ENCODE measurements around the gene MMP7. TPM values are rescaled to one million over a fixed set of nuclear protein-coding genes. Genes with fewer than 3 reads are reported as not detected.

The MMP7 gene
- total and polyA plus RNA-seq, 2 of the 4 experiments (the other 2 are of a cell fraction) = not detected

DNA sequence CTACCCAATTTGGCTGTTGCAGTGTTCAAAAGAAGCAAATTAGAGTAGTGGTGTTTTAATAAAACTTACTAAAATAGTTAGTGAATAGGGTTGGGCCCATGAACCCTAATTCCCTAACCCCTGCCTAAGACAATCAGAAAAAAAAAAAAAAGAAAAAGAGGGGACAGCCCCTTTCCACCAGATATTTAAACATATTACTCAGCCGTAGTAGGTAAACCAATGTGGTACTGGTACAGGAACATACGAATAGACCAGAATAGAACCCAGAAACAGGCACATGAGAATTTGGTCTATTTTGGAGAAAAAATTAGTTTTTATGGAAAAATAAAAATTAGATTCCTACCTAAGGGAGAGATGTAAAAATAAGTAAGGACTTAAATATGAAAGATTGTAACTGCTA, 38.6 kb downstream of the MMP7 start:
- H4K5ac ChIP-seq (ENCODE audit: low read depth, low read length) = no peak overlapping the region
- ATAC-seq (ENCODE audit: low read depth) (no peak), DNase-seq (no peak)
- H2AK9ac ChIP-seq (replicated peaks; ENCODE audit: low read depth, low read length, poor library complexity) = no peak overlapping the region
- intact Hi-C loops (cut with micrococcal nuclease) = no loop called here
- H2BK15ac ChIP-seq (ENCODE audit: low read depth, low read length) = no peak overlapping the region
- H3K56ac ChIP-seq (ENCODE audit: extremely low read depth, insufficient read depth, low read length) = no peak overlapping the region
- H4K20me1 ChIP-seq (ENCODE audit: insufficient read depth, low read length) = no peaks in the 10 kb centered on the region
- H3K14ac ChIP-seq (replicated peaks; ENCODE audit: low read depth, low read length) = no peak overlapping the region
- H2AK5ac ChIP-seq (ENCODE audit: low read depth, low read length) = no peak overlapping the region
- H3K9me1 ChIP-seq (ENCODE audit: insufficient read depth, low read length) = no peaks in the 10 kb centered on the region
- H3K9me3 ChIP-seq (ENCODE audit: control insufficient read depth, insufficient read depth, low read length) = no peaks in the 10 kb centered on the region
- CTCF ChIA-PET = no interaction called here
- H2AFZ ChIP-seq (replicated peaks; ENCODE audit: low read length, poor library complexity) = no peak overlapping the region
- TF ChIP-seq, protein P1, sequence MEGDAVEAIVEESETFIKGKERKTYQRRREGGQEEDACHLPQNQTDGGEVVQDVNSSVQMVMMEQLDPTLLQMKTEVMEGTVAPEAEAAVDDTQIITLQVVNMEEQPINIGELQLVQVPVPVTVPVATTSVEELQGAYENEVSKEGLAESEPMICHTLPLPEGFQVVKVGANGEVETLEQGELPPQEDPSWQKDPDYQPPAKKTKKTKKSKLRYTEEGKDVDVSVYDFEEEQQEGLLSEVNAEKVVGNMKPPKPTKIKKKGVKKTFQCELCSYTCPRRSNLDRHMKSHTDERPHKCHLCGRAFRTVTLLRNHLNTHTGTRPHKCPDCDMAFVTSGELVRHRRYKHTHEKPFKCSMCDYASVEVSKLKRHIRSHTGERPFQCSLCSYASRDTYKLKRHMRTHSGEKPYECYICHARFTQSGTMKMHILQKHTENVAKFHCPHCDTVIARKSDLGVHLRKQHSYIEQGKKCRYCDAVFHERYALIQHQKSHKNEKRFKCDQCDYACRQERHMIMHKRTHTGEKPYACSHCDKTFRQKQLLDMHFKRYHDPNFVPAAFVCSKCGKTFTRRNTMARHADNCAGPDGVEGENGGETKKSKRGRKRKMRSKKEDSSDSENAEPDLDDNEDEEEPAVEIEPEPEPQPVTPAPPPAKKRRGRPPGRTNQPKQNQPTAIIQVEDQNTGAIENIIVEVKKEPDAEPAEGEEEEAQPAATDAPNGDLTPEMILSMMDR (conservative IDR thresholded peaks at IDR 0.05; ENCODE audit: low read depth, low read length) = no peak
- no peak for TF ChIP-seq BHLHE40 (IDR thresholded peaks at IDR 0.05; ENCODE audit: low read depth, low read length)
- TF ChIP-seq RAD21 (IDR thresholded peaks at IDR 0.05; ENCODE audit: low read length) = no peak
- TF ChIP-seq, protein P2, sequence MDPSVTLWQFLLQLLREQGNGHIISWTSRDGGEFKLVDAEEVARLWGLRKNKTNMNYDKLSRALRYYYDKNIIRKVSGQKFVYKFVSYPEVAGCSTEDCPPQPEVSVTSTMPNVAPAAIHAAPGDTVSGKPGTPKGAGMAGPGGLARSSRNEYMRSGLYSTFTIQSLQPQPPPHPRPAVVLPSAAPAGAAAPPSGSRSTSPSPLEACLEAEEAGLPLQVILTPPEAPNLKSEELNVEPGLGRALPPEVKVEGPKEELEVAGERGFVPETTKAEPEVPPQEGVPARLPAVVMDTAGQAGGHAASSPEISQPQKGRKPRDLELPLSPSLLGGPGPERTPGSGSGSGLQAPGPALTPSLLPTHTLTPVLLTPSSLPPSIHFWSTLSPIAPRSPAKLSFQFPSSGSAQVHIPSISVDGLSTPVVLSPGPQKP (IDR thresholded peaks at IDR 0.05; ENCODE audit: borderline replicate concordance, low read depth, low read length) = no peak
- no peak for TF ChIP-seq NFE2L2 (IDR thresholded peaks at IDR 0.05; ENCODE audit: low read depth, low read length)
- TF ChIP-seq SMC3 (IDR thresholded peaks at IDR 0.05; ENCODE audit: low read depth, low read length) = no peak
- no peak for TF ChIP-seq CEBPB (IDR thresholded peaks at IDR 0.05; ENCODE audit: low read depth, low read length)
- no peak for TF ChIP-seq MXI1 (IDR thresholded peaks at IDR 0.05; ENCODE audit: borderline replicate concordance, low read depth, low read length)
- TF ChIP-seq MAFK (IDR thresholded peaks at IDR 0.05; ENCODE audit: low read depth, low read length) = no peak
- TF ChIP-seq, protein P3, sequence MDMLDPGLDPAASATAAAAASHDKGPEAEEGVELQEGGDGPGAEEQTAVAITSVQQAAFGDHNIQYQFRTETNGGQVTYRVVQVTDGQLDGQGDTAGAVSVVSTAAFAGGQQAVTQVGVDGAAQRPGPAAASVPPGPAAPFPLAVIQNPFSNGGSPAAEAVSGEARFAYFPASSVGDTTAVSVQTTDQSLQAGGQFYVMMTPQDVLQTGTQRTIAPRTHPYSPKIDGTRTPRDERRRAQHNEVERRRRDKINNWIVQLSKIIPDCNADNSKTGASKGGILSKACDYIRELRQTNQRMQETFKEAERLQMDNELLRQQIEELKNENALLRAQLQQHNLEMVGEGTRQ (IDR thresholded peaks at IDR 0.05; ENCODE audit: low read depth, low read length) = no peak
- no peak for TF ChIP-seq RCOR1 (IDR thresholded peaks at IDR 0.05; ENCODE audit: insufficient replicate concordance, low read length)
- TF ChIP-seq POLR2A (IDR thresholded peaks at IDR 0.05; ENCODE audit: low read depth, low read length) = no peak
- TF ChIP-seq RFX5 (IDR thresholded peaks at IDR 0.05; ENCODE audit: low read depth, low read length) = no peak
- TF ChIP-seq CHD1 (IDR thresholded peaks at IDR 0.05; ENCODE audit: low read depth, low read length) = no peak
- TF ChIP-seq MAZ (IDR thresholded peaks at IDR 0.05; ENCODE audit: borderline replicate concordance, low read depth, low read length) = no peak
- no peak for TF ChIP-seq FOS (IDR thresholded peaks at IDR 0.05; ENCODE audit: low read depth, low read length)
- in situ Hi-C loops (cut with MboI; ENCODE audit: low sequenced_read_pairs) = loop anchor here (25.0 kb wide), 1 partner anchor 1055 kb away; no protein-coding TSS in a partner anchor
- POLR2A ChIA-PET (ENCODE audit: unreplicated experiment) = no interaction called here
- H3K27ac ChIP-seq (ENCODE audit: insufficient read depth, low read length) = no peak overlapping the region
- H3K4me3 ChIP-seq (ENCODE audit: insufficient read depth, low read depth, low read length) = no peak overlapping the region
- no TSS peak for BruUV-seq (replicated peaks)
- H2BK5ac ChIP-seq (ENCODE audit: low read depth, low read length, poor library complexity, severe bottlenecking) = no peak overlapping the region
- H3K4me2 ChIP-seq (ENCODE audit: low read depth, low read length) = no peak overlapping the region
- whole genome bisulfite sequencing, 2 experiments (ENCODE audit: extremely low coverage in 2 of 2, insufficient read length in 1 of 2) = no CpG with 5 or more reads among the region's 2 CpGs
- no peaks in the 10 kb centered on the region for H3K36me3 ChIP-seq (ENCODE audit: control insufficient read depth, insufficient read depth, low read length)
- no peak overlapping the region for H3K9ac ChIP-seq (ENCODE audit: low read depth, low read length)
- H2BK20ac ChIP-seq (ENCODE audit: low read depth, low read length) = no peak overlapping the region
- no peak overlapping the region for H2BK120ac ChIP-seq (ENCODE audit: low read depth, low read length)
- H4K8ac ChIP-seq (ENCODE audit: low read depth in 2 of 2, low read length in 2 of 2) = no peak overlapping the region
- no peaks in the 10 kb centered on the region; the same call in 1 of the 2 replicates for H3K27me3 ChIP-seq (ENCODE audit: control insufficient read depth, insufficient read depth, low read length)
- dilution Hi-C loops (cut with HindIII; ENCODE audit: low sequenced_read_pairs, unreplicated experiment) = no loop called here
- H3K4me1 ChIP-seq (ENCODE audit: control insufficient read depth, insufficient read depth, low read length) = peaks cover 3% of the 10 kb centered on the region; the same call in 1 of the 2 replicates
- no peak overlapping the region for H3K4ac ChIP-seq (ENCODE audit: low read depth, low read length)
- no peaks in the 10 kb centered on the region for H3K79me1 ChIP-seq (ENCODE audit: low read depth in 1 of 2, low read length in 2 of 2)
- no peak overlapping the region for H3K18ac ChIP-seq (ENCODE audit: low read depth, low read length)
- H3K23ac ChIP-seq (ENCODE audit: low read depth, low read length) = no peak overlapping the region
- no peak overlapping the region for H4K91ac ChIP-seq (ENCODE audit: insufficient read depth, low read depth, low read length)
